IMR-90 (cell line): ENCODE results near the gene ACSL1.

ENCODE experiments used
- MXI1 ChIP-seq: IDR thresholded peaks from 2 replicates; pipeline ENCODE4 v1.6.1; 2012; ENCODE audit warnings: low read depth, mild to moderate bottlenecking, low read length, moderate library complexity, borderline replicate concordance
- POLR2A ChIP-seq: IDR thresholded peaks from 2 replicates; pipeline ENCODE4 v1.6.1; 2012; ENCODE audit warnings: mild to moderate bottlenecking, low read depth, low read length
- TF ChIP-seq, protein P1 (sequence below): conservative IDR thresholded peaks from 2 replicates; pipeline ENCODE4 v1.5.1; 2012; ENCODE audit warnings: mild to moderate bottlenecking, low read depth, low read length, improper control_type of control experiment

- no peak for TF ChIP-seq POLR2A
- no peak for TF ChIP-seq MXI1
- TF ChIP-seq, protein P1, sequence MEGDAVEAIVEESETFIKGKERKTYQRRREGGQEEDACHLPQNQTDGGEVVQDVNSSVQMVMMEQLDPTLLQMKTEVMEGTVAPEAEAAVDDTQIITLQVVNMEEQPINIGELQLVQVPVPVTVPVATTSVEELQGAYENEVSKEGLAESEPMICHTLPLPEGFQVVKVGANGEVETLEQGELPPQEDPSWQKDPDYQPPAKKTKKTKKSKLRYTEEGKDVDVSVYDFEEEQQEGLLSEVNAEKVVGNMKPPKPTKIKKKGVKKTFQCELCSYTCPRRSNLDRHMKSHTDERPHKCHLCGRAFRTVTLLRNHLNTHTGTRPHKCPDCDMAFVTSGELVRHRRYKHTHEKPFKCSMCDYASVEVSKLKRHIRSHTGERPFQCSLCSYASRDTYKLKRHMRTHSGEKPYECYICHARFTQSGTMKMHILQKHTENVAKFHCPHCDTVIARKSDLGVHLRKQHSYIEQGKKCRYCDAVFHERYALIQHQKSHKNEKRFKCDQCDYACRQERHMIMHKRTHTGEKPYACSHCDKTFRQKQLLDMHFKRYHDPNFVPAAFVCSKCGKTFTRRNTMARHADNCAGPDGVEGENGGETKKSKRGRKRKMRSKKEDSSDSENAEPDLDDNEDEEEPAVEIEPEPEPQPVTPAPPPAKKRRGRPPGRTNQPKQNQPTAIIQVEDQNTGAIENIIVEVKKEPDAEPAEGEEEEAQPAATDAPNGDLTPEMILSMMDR = no peak
Measured at GRCh38 chr4:184795214-184795844, 30.4 kb downstream of the ACSL1 start.
